Spleen (tissue), 11 donors: ENCODE measurements around the gene CALML5. TPM values are rescaled to one million over a fixed set of nuclear protein-coding genes. Genes with fewer than 3 reads are reported as not detected.

Experiments
- DNase-seq: peaks from one replicate; pipeline ENCODE4 v3.0.0-alpha.2; 2020
- H3K27ac ChIP-seq, 8 donors: fragments of 200-600 bp; sonication (generic) in 7 of 8; 1 replicate in 4 of 8; 2 replicates in 4 of 8; pipeline versions ENCODE4 v1.5.0 to v1.8.0; 2016 to 2021; ENCODE audit warnings: inconsistent platforms in 4 of 8, mild to moderate bottlenecking in 4 of 8, moderate library complexity in 1 of 8
- H3K27me3 ChIP-seq, 7 donors: fragments of 200-600 bp; sonication (generic) in 6 of 7; replicated peaks in 1 of 7; 1 replicate in 4 of 7; 2 replicates in 3 of 7; pipeline versions ENCODE4 v1.5.0 to v1.8.0; 2016 to 2021; ENCODE audit warnings: inconsistent platforms in 3 of 7, mild to moderate bottlenecking in 1 of 7
- H3K36me3 ChIP-seq, 6 donors: fragments of 200-600 bp; sonication (generic) in 5 of 6; 1 replicate in 4 of 6; 2 replicates in 2 of 6; pipeline versions ENCODE4 v1.5.0 to v1.8.0; 2016 to 2021; ENCODE audit warnings: inconsistent platforms in 2 of 6
- H3K4me1 ChIP-seq, 6 donors: fragments of 200-600 bp; sonication (generic) in 5 of 6; 1 replicate in 3 of 6; 2 replicates in 3 of 6; pipeline versions ENCODE4 v1.5.0 to v1.8.0; 2016 to 2021; ENCODE audit warnings: inconsistent platforms in 3 of 6
- H3K4me3 ChIP-seq, 8 donors: fragments of 200-600 bp; sonication (generic) in 7 of 8; 1 replicate in 4 of 8; 2 replicates in 4 of 8; pipeline versions ENCODE4 v1.5.0 to v1.8.0; 2016 to 2021; ENCODE audit warnings: inconsistent platforms in 4 of 8, mild to moderate bottlenecking in 4 of 8, moderate library complexity in 2 of 8
- H3K9me3 ChIP-seq, 8 donors: fragments of 200-600 bp; sonication (generic) in 7 of 8; 1 replicate in 4 of 8; 2 replicates in 4 of 8; pipeline versions ENCODE4 v1.5.0 to v1.8.0; 2016 to 2021; ENCODE audit warnings: inconsistent platforms in 4 of 8
- CTCF ChIP-seq, 11 experiments: fragments of 200-600 bp in 7 of 11; fragments of 450-650 bp in 4 of 11; sonication (generic) in 4 of 11; IDR thresholded peaks in 8 of 11; conservative IDR thresholded peaks in 3 of 11; 1 replicate in 7 of 11; 2 replicates in 4 of 11; pipeline versions ENCODE4 v1.4.0 to v1.8.0; 2016 to 2021; ENCODE audit warnings: antibody characterized with exemption in 11 of 11, inconsistent platforms in 4 of 11, mild to moderate bottlenecking in 1 of 11
- POLR2A ChIP-seq, 3 donors: fragments of 450-650 bp; IDR thresholded peaks; one replicate each; pipeline ENCODE4 v1.5.1; 2017; ENCODE audit warnings: antibody characterized with exemption in 3 of 3, mild to moderate bottlenecking in 1 of 3
- POLR2AphosphoS5 ChIP-seq, 3 donors: sonication (generic); formaldehyde crosslinking; IDR thresholded peaks; one replicate each; pipeline ENCODE4 v1.5.1; 2017; ENCODE audit warnings: antibody characterized with exemption in 3 of 3
- WGBS, 5 donors: extraction: QIAGEN DNeasy Blood & Tissue Kit in 3 of 5; methylation state at CpG; one replicate each; pipeline versions ENCODE4 v1.1.5 to v1.1.7; 2013 to 2018; 5-methylcytosine and 5-hydroxymethylcytosine counted together
- intact Hi-C: fragments of 100-400 bp; cut with DNase I; formaldehyde crosslinking; loops from one replicate; pipeline ENCODE4 v1.15.0; 2023; ENCODE audit warnings: low total_unique reads
- polyA plus RNA-seq, 3 donors: library from polyadenylated mRNA; stranded (reverse); fragments of 200-250 nt; gene quantifications; one replicate each; pipeline ENCODE4 v1.2.1, GENCODE V29; 2013
- total RNA-seq, 7 donors: library from RNA; depleted of rRNA in 3 of 7; stranded (reverse); fragments of >200 nt in 3 of 7; fragmentation: NEBNext Ultra II Directional in 4 of 7; extraction: Animal tissue kit (Norgen Biotek cat#: 25700) in 4 of 7; gene quantifications; one replicate each; pipeline versions ENCODE4 v1.1.0 to v1.2.1, GENCODE V29; 2016 to 2021
- donor health status: healthy with polysubstance abuse.
- donor health status: DM: no; HTN: no; CAD: no; lungs with moderate emphysema.
- donor health status: DM: no; HTN: no; CAD: no.
- donor health status: Bipolar disorder and iron deficiency.
- donor health status: healthy.
- donor health status: DM: no; HTN: no; CAD: no.
- donor health status: DM: yes; HTN: yes; CAD: no.

Gene CALML5
- total and polyA plus RNA-seq, 10 donors = 0.13 TPM; not detected in 9

GRCh38 chr10:5496261-5497250, 2.8 kb downstream of the CALML5 start:
- no peak for DNase-seq
- intact Hi-C loops = no loop called here
- no peak overlapping the region for H3K27ac ChIP-seq
- H3K27me3 ChIP-seq = peaks cover 0 to 3% (median 0%) of the 10 kb centered on the region in 7 donors
- TF ChIP-seq POLR2AphosphoS5 (IDR thresholded peaks at IDR 0.05) = no peak
- H3K4me1 ChIP-seq = no peaks in the 10 kb centered on the region
- no peaks in the 10 kb centered on the region for H3K36me3 ChIP-seq
- peaks cover 0 to 13% (median 6%) of the 10 kb centered on the region in 8 donors for H3K9me3 ChIP-seq
- no peak overlapping the region for H3K4me3 ChIP-seq
- 88 to 94% (median 90%) methylated on average over 18 to 25 of the region's 25 CpGs for WGBS, 5 donors

- Histone ChIP-seq H3K27ac (no peak overlapping the region), H3K9me3 (peaks cover 0 to 13% (median 6%) of the 10 kb centered on the region in 8 donors), H3K27me3 (no peaks in the 10 kb centered on the region), H3K4me3 (no peak overlapping the region), H3K4me1 (no peaks in the 10 kb centered on the region), H3K36me3 (no peaks in the 10 kb centered on the region)
- no peak for TF ChIP-seq POLR2AphosphoS5 (IDR thresholded peaks at IDR 0.05)
- intact Hi-C loops = no loop called here
- DNase-seq = no peak
- WGBS, 5 donors = 76 to 93% (median 83%) methylated on average over 8 of the region's 8 CpGs
Observed at GRCh38 chr10:5494611-5495010, 4.8 kb downstream of the CALML5 start.

GRCh38 chr10:5493691-5494090, 5.7 kb downstream of the CALML5 start:
- WGBS, 5 donors = 69 to 81% (median 74%) methylated on average over 3 of the region's 3 CpGs
- H3K27ac ChIP-seq = no peak overlapping the region
- intact Hi-C loops = no loop called here
- H3K4me1 ChIP-seq = no peaks in the 10 kb centered on the region
- H3K36me3 ChIP-seq = no peaks in the 10 kb centered on the region
- H3K9me3 ChIP-seq = peaks cover 0 to 13% (median 6%) of the 10 kb centered on the region in 8 donors
- TF ChIP-seq CTCF (IDR thresholded peaks at IDR 0.05 in 8 of 11, conservative IDR thresholded peaks at IDR 0.05 in 3 of 11) (no peak), POLR2AphosphoS5 (IDR thresholded peaks at IDR 0.05) (no peak), POLR2A (IDR thresholded peaks at IDR 0.05) (no peak)
- H3K27me3 ChIP-seq = no peaks in the 10 kb centered on the region
- DNase-seq = no peak
- H3K4me3 ChIP-seq = no peak overlapping the region

- H3K4me3 ChIP-seq = no peak overlapping the region
- H3K9me3 ChIP-seq = peaks cover 0 to 13% (median 6%) of the 10 kb centered on the region in 8 donors
- WGBS, 5 donors = 88 to 95% (median 91%) methylated on average over 13 of the region's 13 CpGs
- no peaks in the 10 kb centered on the region for H3K36me3 ChIP-seq
- no peak for TF ChIP-seq CTCF (IDR thresholded peaks at IDR 0.05 in 8 of 11, conservative IDR thresholded peaks at IDR 0.05 in 3 of 11)
- no peak for TF ChIP-seq POLR2A (IDR thresholded peaks at IDR 0.05)
- no peak for TF ChIP-seq POLR2AphosphoS5 (IDR thresholded peaks at IDR 0.05)
- intact Hi-C loops = no loop called here
- no peaks in the 10 kb centered on the region for H3K4me1 ChIP-seq
- DNase-seq = no peak
- no peak overlapping the region for H3K27ac ChIP-seq
- no peaks in the 10 kb centered on the region for H3K27me3 ChIP-seq
Observed at GRCh38 chr10:5492929-5493576, 6.3 kb downstream of the CALML5 start.
